MV-4-11 (cell line): ENCODE measurements around the gene STRAP.

Experiments
- DNase-seq: peaks from one replicate; lab custom pipeline; 2025; lab: John Stamatoyannopoulos, UW

The STRAP gene

GRCh38 chr12:15882118-15882971 is at the start of gene STRAP:
Gene STRAP, plus strand, starts transcription at chr12:15882387. Its CDS starts 321 bp downstream, at chr12:15882708.
- DNase-seq, result peak; percentile 95

GRCh38 chr12:15834575-15834974 is 47.6 kb upstream of the STRAP start:
- no peak for DNase-seq

GRCh38 chr12:15837141-15837790 is 44.9 kb upstream of the STRAP start:
- no peak for DNase-seq

- DNase-seq, result peak; percentile 20
These were observed 43.1 kb upstream of the STRAP start for GRCh38 chr12:15839041-15839440.

- no peak for DNase-seq
These were observed 42.5 kb upstream of the STRAP start for GRCh38 chr12:15839682-15840081.

- no peak for DNase-seq
These were observed 40.1 kb upstream of the STRAP start for GRCh38 chr12:15842108-15842507.

GRCh38 chr12:15846887-15847286 is 35.3 kb upstream of the STRAP start:
- no peak for DNase-seq

GRCh38 chr12:15848606-15849005 is 33.6 kb upstream of the STRAP start:
- DNase-seq, result no peak

GRCh38 chr12:15851045-15851620 is 31.1 kb upstream of the STRAP start:
- no peak for DNase-seq

GRCh38 chr12:15851919-15852318 is 30.3 kb upstream of the STRAP start:
- no peak for DNase-seq

- no peak for DNase-seq
These were observed 29.8 kb upstream of the STRAP start for GRCh38 chr12:15852383-15852782.

- no peak for DNase-seq
These were observed 28.3 kb upstream of the STRAP start for GRCh38 chr12:15853877-15854276.

- no peak for DNase-seq
These were observed 27.3 kb upstream of the STRAP start for GRCh38 chr12:15854916-15855315.

- no peak for DNase-seq
These were observed 26.5 kb upstream of the STRAP start for GRCh38 chr12:15855646-15856045.

GRCh38 chr12:15856097-15856982 is 25.8 kb upstream of the STRAP start:
- DNase-seq, result peak; percentile 40

GRCh38 chr12:15858353-15858752 is 23.8 kb upstream of the STRAP start:
- no peak for DNase-seq

GRCh38 chr12:15859116-15859515 is 23.1 kb upstream of the STRAP start:
- no peak for DNase-seq

- no peak for DNase-seq
These were observed 20.8 kb upstream of the STRAP start for GRCh38 chr12:15861404-15861803.

GRCh38 chr12:15862840-15863239 is 19.3 kb upstream of the STRAP start:
- DNase-seq, result no peak

GRCh38 chr12:15863372-15863771 is 18.8 kb upstream of the STRAP start:
- peak; percentile 2 for DNase-seq

- DNase-seq, result peak; percentile 99
These were observed 18.2 kb upstream of the STRAP start for GRCh38 chr12:15863984-15864383.

- DNase-seq, result no peak
These were observed 14.0 kb upstream of the STRAP start for GRCh38 chr12:15868186-15868585.
